Testis (tissue), 3 donors: ENCODE data around the gene AKAP6. TPM values are rescaled to one million over a fixed set of nuclear protein-coding genes. Genes with fewer than 3 reads are reported as not detected.

ENCODE experiments used
- DNase-seq: peaks from one replicate; pipeline ENCODE4 v3.0.0-alpha.2; 2019
- H3K27ac ChIP-seq, 2 donors: fragments of 200-600 bp; sonication (generic); one replicate each; pipeline ENCODE4 v1.5.1; 2019
- H3K27me3 ChIP-seq: fragments of 200-600 bp; sonication (generic); one replicate; pipeline ENCODE4 v1.5.1; 2019
- H3K36me3 ChIP-seq: fragments of 200-600 bp; sonication (generic); one replicate; pipeline ENCODE4 v1.5.1; 2017; ENCODE audit warnings: low read depth; ENCODE audit errors: missing control alignments
- H3K4me1 ChIP-seq: fragments of 200-600 bp; sonication (generic); one replicate; pipeline ENCODE4 v1.5.1; 2019
- H3K4me3 ChIP-seq, 2 donors: fragments of 200-600 bp; sonication (generic); one replicate each; pipeline ENCODE4 v1.5.1; 2017 to 2019
- H3K9me3 ChIP-seq: fragments of 200-600 bp; sonication (generic); one replicate; pipeline ENCODE4 v1.5.1; 2017
- POLR2A ChIP-seq: fragments of 450-650 bp; IDR thresholded peaks from one replicate; pipeline ENCODE4 v1.6.1; 2017; ENCODE audit warnings: antibody characterized with exemption, mild to moderate bottlenecking, moderate library complexity
- WGBS, 2 donors: methylation state at CpG; one replicate each; pipeline ENCODE4 v1.1.5; 2018; 5-methylcytosine and 5-hydroxymethylcytosine counted together
- intact Hi-C: fragments of 100-400 bp; cut with DNase I; formaldehyde crosslinking; loops from one replicate; pipeline ENCODE4 v1.15.1; 2023; ENCODE audit warnings: low total_unique reads
- polyA plus RNA-seq: library from polyadenylated mRNA; stranded (reverse); fragments of 350-450 nt; fragmentation: Illumina TruSeq; extraction: RNeasy Lipid Tissue Mini Kit (QIAGEN cat#74804); gene quantifications from one replicate; pipeline ENCODE4 v1.2.3, GENCODE V29; 2014; ENCODE audit warnings: low read depth, low replicate concordance; ENCODE audit not compliant: insufficient read depth
- total RNA-seq, 2 donors: library from RNA; depleted of rRNA; stranded (reverse); fragments of >200 nt; gene quantifications; one replicate each; pipeline ENCODE4 v1.2.3, GENCODE V29; 2016
- TF ChIP-seq, protein P1 (sequence below), 3 experiments: fragments of 450-650 bp in 2 of 3; fragments of 200-600 bp in 1 of 3; sonication (generic) in 1 of 3; IDR thresholded peaks; one replicate each; pipeline ENCODE4 v1.5.1; 2016 to 2019; ENCODE audit warnings: antibody characterized with exemption in 3 of 3, mild to moderate bottlenecking in 2 of 3, moderate library complexity in 1 of 3

AKAP6 gene
- total and polyA plus RNA-seq, 3 donors from 2014 or later: 26.6 to 30.9 (median 30.9) TPM

DNA sequence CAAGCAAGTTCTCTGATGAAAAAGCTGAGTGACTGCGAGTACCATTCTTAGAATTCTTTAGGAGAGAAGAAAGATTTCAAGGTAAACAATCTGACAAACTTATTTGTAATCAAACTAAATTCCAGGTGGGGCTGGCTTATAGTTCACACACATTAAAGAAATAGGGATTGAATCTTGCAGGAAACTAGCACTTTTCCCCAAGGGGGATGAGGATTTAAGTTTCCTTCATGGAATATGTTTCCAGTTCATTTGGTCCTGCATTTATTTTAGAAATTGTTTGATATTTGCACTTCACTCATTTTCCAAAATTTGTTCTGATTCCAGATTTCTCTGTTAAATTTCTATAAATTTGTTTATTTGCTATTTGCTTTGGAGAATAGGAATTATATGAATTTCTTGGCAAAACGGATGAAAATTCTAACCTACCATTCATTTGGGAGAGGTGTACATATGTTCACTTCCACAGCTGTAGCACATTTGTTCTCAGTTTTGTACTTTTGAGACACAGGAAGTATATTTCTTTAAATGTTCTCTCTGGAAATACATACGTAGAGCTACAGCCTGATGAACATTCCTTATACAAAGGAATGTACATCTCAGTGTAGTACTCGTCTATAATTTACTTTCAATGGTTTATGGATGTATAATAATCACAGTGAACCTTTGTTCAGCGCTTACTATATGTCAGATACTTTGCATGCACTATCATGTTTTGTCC is 145.5 kb downstream of the AKAP6 start:
- no peak overlapping the region for H3K27ac ChIP-seq
- no peaks in the 10 kb centered on the region for H3K36me3 ChIP-seq
- no peak overlapping the region for H3K4me3 ChIP-seq
- DNase-seq: no peak
- no peaks in the 10 kb centered on the region for H3K27me3 ChIP-seq
- no peaks in the 10 kb centered on the region for H3K9me3 ChIP-seq
- TF ChIP-seq, protein P1, sequence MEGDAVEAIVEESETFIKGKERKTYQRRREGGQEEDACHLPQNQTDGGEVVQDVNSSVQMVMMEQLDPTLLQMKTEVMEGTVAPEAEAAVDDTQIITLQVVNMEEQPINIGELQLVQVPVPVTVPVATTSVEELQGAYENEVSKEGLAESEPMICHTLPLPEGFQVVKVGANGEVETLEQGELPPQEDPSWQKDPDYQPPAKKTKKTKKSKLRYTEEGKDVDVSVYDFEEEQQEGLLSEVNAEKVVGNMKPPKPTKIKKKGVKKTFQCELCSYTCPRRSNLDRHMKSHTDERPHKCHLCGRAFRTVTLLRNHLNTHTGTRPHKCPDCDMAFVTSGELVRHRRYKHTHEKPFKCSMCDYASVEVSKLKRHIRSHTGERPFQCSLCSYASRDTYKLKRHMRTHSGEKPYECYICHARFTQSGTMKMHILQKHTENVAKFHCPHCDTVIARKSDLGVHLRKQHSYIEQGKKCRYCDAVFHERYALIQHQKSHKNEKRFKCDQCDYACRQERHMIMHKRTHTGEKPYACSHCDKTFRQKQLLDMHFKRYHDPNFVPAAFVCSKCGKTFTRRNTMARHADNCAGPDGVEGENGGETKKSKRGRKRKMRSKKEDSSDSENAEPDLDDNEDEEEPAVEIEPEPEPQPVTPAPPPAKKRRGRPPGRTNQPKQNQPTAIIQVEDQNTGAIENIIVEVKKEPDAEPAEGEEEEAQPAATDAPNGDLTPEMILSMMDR (IDR thresholded peaks at IDR 0.05): no peak
- TF ChIP-seq POLR2A: no peak
- H3K4me1 ChIP-seq: peaks cover 20% of the 10 kb centered on the region
- 70 to 92% methylated on average over 5 of the region's 5 CpGs for WGBS, 2 donors
- intact Hi-C loops: loop anchor here (10.0 kb wide), 1 partner anchor 220 kb away; no protein-coding TSS in a partner anchor

DNA sequence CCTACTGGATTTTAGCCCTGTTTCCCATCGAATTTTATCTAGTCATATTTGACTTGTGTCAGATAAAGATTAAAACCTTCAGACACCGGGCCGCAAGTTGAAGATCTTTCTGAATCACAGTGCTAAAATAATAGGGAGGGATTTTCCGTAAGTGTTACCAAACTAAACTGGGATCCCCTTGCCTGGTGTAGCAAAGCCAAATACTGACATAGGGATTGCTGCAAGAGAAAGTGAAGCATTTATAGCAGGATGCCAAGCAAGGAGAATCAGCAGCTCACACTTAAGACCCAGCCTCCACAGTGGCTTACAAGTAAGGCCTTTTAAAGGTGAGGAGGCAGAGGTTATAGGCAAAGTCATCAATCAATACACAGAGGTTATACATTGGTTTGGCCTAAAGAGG is 147.4 kb downstream of the AKAP6 start:
- 62 to 90% methylated on average over 4 of the region's 4 CpGs for WGBS, 2 donors
- Histone ChIP-seq H3K36me3 (no peaks in the 10 kb centered on the region), H3K27me3 (no peaks in the 10 kb centered on the region), H3K4me1 (peaks cover 17% of the 10 kb centered on the region), H3K4me3 (no peak overlapping the region), H3K27ac (no peak overlapping the region), H3K9me3 (no peaks in the 10 kb centered on the region)
- intact Hi-C loops: loop anchor here (10.0 kb wide), 1 partner anchor 222 kb away; no protein-coding TSS in a partner anchor
- TF ChIP-seq POLR2A: no peak
- TF ChIP-seq, protein P1 (IDR thresholded peaks at IDR 0.05): no peak
- no peak for DNase-seq

DNA sequence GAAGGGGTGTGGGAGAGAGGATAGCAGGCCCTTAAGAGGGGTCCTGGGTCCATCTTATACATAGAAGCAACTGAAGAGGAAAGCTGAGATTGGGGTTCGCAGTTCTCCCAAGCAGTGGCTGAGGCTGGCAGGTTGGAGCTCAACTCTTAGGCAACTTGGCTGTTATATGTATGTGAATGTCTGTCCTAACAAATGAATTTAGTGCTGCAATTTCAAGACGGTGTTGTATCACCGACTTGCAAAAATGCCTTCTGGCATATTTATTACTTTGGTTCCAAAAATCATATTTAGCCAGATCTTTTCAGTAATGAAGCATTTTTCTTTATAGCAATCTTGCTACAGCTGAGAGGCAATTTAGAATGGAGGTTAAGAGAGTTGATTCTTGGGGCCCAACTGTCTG is 148.3 kb downstream of the AKAP6 start:
- Histone ChIP-seq H3K4me1 (peaks cover 8% of the 10 kb centered on the region), H3K27ac (no peak overlapping the region)

DNA sequence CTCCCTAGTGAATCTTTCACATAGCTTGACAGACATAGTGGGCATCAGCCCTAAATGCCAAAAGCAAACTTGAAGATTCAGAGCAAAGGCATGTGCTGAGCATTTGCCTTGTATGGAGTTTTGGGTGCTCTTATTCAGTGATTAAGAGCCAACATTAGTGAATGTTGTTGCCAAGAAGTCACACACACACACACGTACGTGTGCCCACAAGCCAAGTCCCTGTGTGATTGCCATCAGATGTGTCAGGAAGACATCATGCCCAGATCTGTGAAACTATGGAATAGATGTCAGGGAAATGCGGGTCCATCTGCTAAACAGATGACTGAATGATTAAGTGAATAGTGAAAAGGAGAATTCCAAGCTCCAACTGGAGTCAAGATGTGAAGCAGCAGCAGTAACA is 149.0 kb downstream of the AKAP6 start:
- Histone ChIP-seq H3K4me3 (no peak overlapping the region), H3K4me1 (peaks cover 2% of the 10 kb centered on the region), H3K9me3 (no peaks in the 10 kb centered on the region), H3K27me3 (no peaks in the 10 kb centered on the region), H3K27ac (no peak overlapping the region), H3K36me3 (no peaks in the 10 kb centered on the region)
- DNase-seq: no peak
- no peak for TF ChIP-seq POLR2A
- TF ChIP-seq, protein P1 (IDR thresholded peaks at IDR 0.05): no peak
- 89 to 96% methylated on average over 3 of the region's 3 CpGs for WGBS, 2 donors
- intact Hi-C loops: loop anchor here (10.0 kb wide), 1 partner anchor 223 kb away; no protein-coding TSS in a partner anchor

More for the DNA sequence above, 148.3 kb downstream of the AKAP6 start:
- TF ChIP-seq POLR2A: no peak
- TF ChIP-seq, protein P1 (IDR thresholded peaks at IDR 0.05): no peak
- no peaks in the 10 kb centered on the region for H3K9me3 ChIP-seq
- H3K4me3 ChIP-seq: no peak overlapping the region
- no peaks in the 10 kb centered on the region for H3K36me3 ChIP-seq
- 94 to 97% methylated on average over 3 of the region's 3 CpGs for WGBS, 2 donors
- no peak for DNase-seq
- H3K27me3 ChIP-seq: no peaks in the 10 kb centered on the region
- intact Hi-C loops: loop anchor here (10.0 kb wide), 1 partner anchor 223 kb away; no protein-coding TSS in a partner anchor

DNA sequence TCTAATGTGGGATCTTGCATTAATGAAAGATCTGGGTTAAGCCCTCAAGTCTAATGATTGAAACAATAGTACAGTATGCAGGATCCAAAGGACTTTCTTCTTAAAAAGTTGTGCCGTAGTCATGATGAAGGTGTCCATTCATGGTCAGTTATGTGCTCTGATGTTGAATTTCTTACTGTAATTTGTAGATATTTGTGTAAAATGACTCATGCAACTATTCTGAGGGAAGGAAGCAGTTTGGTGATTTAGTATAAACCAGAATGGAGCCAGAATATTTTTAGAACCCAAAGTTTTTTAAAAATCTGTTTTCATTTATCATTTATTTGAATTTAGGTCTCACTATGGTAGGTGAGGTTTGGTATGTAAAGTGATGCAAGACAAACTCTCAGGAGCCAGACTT is 151.2 kb downstream of the AKAP6 start:
- no peak overlapping the region for H3K27ac ChIP-seq
- H3K36me3 ChIP-seq: no peaks in the 10 kb centered on the region
- no peak for DNase-seq
- H3K9me3 ChIP-seq: no peaks in the 10 kb centered on the region
- no peaks in the 10 kb centered on the region for H3K27me3 ChIP-seq
- H3K4me3 ChIP-seq: no peak overlapping the region
- intact Hi-C loops: no loop called here
- no peaks in the 10 kb centered on the region for H3K4me1 ChIP-seq
- TF ChIP-seq POLR2A: no peak
- TF ChIP-seq, protein P1 (IDR thresholded peaks at IDR 0.05): no peak
- 80 to 90% methylated on average over 1 of the region's 1 CpG for WGBS, 2 donors
